G401.6 (cell line): ENCODE results near the gene GPR107.

ENCODE experiments used
- FAIRE-seq: peaks from 2 replicates; lab custom pipeline; 2012; peaks lifted over from hg19 to GRCh38; lab: Jason Lieb, UNC

GPR107 gene

GRCh38 chr9:130110596-130111021, 56.9 kb downstream of the GPR107 start:
- FAIRE-seq, result no peak

DNA sequence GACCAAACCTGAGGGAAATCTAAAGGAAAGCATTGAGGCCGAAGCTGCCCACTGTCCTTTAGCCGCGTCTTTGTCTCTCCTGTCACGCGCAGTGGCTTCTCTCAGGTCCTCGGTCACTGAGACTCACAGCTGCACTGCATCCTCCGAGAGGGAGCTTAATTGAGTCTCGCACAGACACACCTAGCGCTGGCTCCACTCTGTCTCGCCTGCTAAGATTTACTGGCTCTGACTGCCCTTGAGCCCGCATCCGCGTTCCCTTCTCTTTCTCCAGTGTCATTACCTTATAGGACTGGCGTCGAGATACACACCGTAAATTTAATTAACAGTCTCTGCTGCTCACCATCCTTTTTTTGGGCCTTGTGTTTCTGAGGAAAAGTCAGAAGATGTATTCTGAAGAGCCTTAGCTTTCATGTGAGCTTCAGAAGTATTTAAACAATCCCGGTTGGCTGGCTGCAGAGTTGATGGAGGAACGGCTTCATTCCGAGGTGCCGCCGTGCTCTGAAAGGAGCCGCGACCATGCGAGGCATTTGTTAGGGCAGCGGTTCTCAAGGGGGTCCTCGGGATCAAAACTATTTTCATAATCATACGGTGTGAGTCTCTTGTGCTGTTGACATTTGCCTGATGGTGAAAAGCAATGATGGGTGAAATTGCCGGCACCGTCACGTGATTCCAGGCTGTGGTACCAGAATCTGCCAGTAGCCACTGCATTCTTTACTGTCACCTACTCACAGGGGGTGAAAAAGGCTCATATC, 58.3 kb downstream of the GPR107 start:
- no peak for FAIRE-seq

- no peak for FAIRE-seq
Measured at GRCh38 chr9:130112538-130113151, 58.9 kb downstream of the GPR107 start.

DNA sequence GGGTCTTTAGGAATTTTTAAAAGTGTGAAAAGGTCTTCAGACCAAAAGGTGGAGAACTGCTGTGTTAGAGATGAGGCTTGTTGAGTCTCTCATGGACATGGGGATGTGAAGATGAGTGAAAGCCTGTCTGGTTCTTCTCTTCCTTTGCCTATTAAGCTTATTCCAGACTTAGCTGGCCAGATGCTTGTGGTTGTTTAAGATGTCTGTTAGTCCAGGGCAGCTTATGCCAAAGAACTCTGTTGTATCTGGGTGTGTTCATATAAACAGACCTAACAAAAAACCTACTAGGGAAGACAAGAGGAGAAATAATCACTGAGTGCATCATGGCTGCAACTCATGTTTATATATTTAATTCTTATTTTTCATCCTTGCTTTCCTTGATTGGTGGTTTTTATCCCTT, 61.0 kb downstream of the GPR107 start:
- FAIRE-seq, result no peak

DNA sequence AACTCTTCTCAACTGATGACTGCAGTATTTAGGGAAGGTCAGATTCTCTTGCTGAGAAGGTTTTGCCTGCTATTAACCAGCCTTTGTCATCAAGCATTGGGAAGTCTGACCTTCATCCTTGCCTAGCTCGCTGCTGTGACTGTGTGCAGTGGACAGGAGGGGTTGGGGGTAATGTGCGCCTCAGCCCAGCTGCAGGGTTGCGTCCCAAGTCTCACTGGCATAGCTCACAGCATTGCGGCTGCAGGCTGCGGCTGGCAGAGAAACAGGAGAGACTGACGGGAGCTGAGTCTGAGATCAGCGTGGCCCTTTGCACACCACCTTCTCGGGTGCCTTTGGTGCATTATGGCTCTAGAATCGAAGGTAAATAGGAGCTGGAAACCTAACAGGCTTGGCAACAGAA, 62.6 kb downstream of the GPR107 start:
- no peak for FAIRE-seq

GRCh38 chr9:130117376-130117775, 63.7 kb downstream of the GPR107 start:
- FAIRE-seq, result no peak

GRCh38 chr9:130117816-130118632, 64.3 kb downstream of the GPR107 start:
- FAIRE-seq, result no peak

DNA sequence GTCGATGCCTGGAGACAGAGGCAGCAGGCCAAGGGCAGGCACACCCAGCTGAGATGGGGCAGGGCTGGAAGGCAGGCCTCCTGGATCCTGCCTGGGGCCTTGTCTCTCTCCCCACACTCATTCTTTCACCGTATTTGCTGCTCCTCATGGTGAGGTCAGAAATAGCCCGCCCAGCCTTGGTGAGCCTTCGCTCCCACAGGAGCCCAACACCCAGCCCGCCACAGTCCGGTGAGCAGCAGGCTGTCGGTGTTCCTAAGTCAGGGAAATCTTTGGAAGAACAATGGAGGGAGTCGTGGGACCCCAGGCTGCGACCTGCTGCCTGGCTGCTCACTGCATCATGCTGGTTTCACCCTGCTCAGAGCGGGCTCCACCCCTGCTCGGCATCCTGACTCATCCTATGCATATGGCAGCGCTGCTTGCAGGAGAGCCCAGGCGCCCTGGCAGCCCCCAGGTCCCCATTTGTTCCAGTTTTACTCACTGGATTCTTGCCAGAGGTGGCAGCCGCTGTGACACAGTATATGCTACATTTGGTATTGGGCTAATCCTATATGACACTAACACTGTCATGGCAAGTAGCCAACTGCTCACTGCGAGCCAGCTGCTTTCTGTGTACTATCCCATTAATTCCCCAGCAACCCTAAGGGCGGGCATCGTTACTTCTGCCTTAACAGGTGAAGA, 65.3 kb downstream of the GPR107 start:
- FAIRE-seq, result no peak

DNA sequence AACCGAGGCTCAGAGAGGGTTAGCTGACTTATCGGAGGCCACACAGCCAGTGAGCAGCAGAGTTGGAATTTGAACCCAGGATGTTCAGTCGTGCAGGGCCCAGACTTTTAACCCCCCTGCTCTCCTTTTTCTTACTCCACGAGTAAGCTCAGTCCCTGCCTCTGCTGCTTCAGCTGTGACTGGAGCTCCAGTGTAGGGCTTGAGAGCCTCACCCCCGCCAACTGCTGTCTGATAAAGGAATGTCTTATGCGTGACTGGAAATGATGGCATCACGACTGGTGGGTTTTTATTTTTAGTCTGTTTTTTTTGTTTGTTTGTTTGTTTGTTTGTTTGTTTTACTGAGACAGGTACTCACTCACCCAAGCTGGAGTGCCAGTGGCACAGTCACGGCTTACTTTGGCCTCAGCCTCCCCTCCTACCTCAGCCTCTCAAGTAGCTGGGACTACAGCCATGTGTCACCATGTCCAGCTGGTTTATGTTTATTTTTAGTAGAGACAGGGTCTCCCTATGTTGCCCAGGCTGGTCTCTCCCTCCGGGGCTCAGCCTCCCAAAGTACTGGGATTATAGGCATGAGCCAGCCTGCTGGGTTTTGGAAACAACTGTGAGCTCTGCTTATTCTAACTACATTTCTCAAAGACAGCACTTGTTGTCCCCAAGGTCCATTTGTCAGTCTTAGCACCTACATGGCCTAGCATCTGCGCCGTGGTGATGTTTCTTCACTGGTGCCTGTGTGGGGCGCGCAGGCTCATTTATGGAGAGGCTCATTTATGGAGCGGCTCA, 66.0 kb downstream of the GPR107 start:
- FAIRE-seq, result no peak

GRCh38 chr9:130120299-130120587, 66.5 kb downstream of the GPR107 start:
- FAIRE-seq, result no peak

GRCh38 chr9:130120832-130121231, 67.1 kb downstream of the GPR107 start:
- FAIRE-seq, result no peak

GRCh38 chr9:130122456-130122855, 68.8 kb downstream of the GPR107 start:
- no peak for FAIRE-seq

- FAIRE-seq, result no peak
Measured at GRCh38 chr9:130124085-130124860, 70.6 kb downstream of the GPR107 start.

GRCh38 chr9:130126721-130127433, 73.2 kb downstream of the GPR107 start:
- no peak for FAIRE-seq

DNA sequence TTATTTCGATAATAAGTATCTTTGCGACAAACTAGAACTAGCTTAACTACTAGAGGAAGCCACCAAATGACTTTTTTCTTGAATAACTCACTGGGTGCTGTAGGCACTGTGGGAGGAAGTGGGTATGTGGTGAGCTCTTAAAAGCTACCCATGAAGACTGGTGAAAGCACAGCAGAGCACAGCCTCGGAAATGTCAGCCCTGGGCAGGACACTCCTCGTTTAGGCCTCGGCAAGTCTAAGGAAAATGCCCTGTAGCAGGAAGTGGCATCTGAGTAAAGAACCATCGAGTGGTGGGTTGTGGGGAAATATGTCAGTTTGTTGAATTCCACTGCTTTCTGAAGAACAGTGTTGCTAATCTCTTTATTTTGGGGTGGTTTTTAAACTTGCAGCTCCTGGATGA, 74.5 kb downstream of the GPR107 start:
- FAIRE-seq, result no peak

DNA sequence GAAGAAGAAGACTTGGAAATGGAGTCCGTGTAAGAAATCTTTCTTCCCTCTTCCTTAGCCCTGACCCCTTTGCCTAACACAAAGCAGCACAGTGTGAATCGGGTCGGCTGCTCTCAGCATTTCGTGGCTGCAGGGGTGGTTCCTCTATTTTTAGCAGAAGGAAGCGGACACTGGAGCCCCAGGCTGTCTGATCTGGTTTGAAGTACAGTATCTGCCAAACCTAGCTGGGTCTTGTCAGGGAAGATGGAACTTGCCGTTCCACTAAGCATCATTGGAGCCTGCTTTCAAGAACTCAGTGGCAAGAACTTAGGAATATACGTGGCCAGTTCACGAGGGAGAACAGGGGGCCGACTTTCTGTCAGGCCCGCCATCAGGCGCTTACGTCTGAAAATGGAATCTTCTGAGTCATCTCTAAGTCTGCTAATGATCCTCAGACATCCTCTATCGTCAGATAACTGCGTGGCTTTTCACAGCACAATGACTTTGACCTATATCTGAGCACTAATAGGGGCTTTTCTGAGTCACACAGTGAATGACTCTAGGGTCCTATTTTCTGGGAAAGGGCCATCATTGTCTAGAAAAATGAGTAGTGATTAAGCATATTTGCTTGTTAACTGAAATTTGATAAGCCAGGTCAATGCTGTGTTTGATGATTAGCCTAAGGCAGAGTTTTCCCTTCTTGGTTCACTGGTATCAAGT, 75.2 kb downstream of the GPR107 start:
- no peak for FAIRE-seq

- no peak for FAIRE-seq
Measured at GRCh38 chr9:130129432-130130061, 75.8 kb downstream of the GPR107 start.

GRCh38 chr9:130132746-130133145, 79.0 kb downstream of the GPR107 start:
- FAIRE-seq, result no peak

GRCh38 chr9:130137081-130137640, 83.5 kb downstream of the GPR107 start:
- FAIRE-seq, result no peak
